Daoy (cell line): ENCODE results near the gene CAMK1. TPM values are rescaled to one million over a fixed set of nuclear protein-coding genes. Genes with fewer than 3 reads are reported as not detected.

Experiments
- DNase-seq: peaks from one replicate; pipeline ENCODE4 v3.0.0-alpha.2; 2015; ENCODE audit warnings: low read depth
- total RNA-seq: library from RNA; depleted of rRNA; stranded (reverse); fragments of >200 nt; shearing (Covaris generic); gene quantifications from 2 replicates; pipeline ENCODE4 v1.2.3, GENCODE V29; 2014; rRNA removed

The CAMK1 gene
- total RNA-seq, 1 experiment from 2014 or later = 7.7 TPM

- no peak for DNase-seq
Measured at GRCh38 chr3:9710174-9710739, 59.5 kb downstream of the CAMK1 start.

Other genes starting within 250 kb of the CAMK1 start
- gene LHFPL4, start 216.1 kb downstream of the CAMK1 start, total RNA-seq = 0.29 TPM in 1 of 2 replicates, not detected in the other
- gene MTMR14, start 120.4 kb downstream of the CAMK1 start, total RNA-seq = 22.0 and 23.8 TPM in 2 replicates
- not detected in 2 replicates for gene CPNE9, start 66.1 kb downstream of the CAMK1 start, total RNA-seq
- 10.9 and 15.6 TPM in 2 replicates for gene BRPF1, start 38.2 kb downstream of the CAMK1 start, total RNA-seq
- 11.3 and 11.9 TPM in 2 replicates for gene OGG1, start 20.0 kb downstream of the CAMK1 start, total RNA-seq
- gene TADA3, start 22.5 kb upstream of the CAMK1 start, total RNA-seq = 50.1 and 50.9 TPM in 2 replicates
- 148 and 203 TPM in 2 replicates for gene ARPC4, start 23.1 kb upstream of the CAMK1 start, total RNA-seq
- gene TTLL3, start 40.3 kb upstream of the CAMK1 start, total RNA-seq = 0.68 and 1.6 TPM in 2 replicates
- gene RPUSD3, start 74.1 kb upstream of the CAMK1 start, total RNA-seq = 30.7 and 31.3 TPM in 2 replicates
- gene CIDEC, start 110.3 kb upstream of the CAMK1 start, total RNA-seq = not detected in 2 replicates
- gene JAGN1, start 120.7 kb upstream of the CAMK1 start, total RNA-seq = 22.7 and 22.8 TPM in 2 replicates
- 0.06 and 0.18 TPM in 2 replicates for gene IL17RE, start 132.9 kb upstream of the CAMK1 start, total RNA-seq
- 6.7 and 9.5 TPM in 2 replicates for gene IL17RC, start 147.2 kb upstream of the CAMK1 start, total RNA-seq
- gene CRELD1, start 163.9 kb upstream of the CAMK1 start, total RNA-seq = 9.9 and 12.4 TPM in 2 replicates
- 0.46 and 0.57 TPM in 2 replicates for gene PRRT3, start 182.5 kb upstream of the CAMK1 start, total RNA-seq
- 37.7 and 57.8 TPM in 2 replicates for gene EMC3, start 216.9 kb upstream of the CAMK1 start, total RNA-seq